SU-DHL-6 (cell line): ENCODE results near the gene MED29.

Source experiments
- H2AFZ ChIP-seq: fragments of 200-600 bp; sonication (generic); 2 replicates; pipeline ENCODE4 v1.6.1; 2014; ENCODE audit warnings: low read depth, mild to moderate bottlenecking, moderate library complexity, mixed read lengths, antibody characterized with exemption, low read length; ENCODE audit not compliant: severe bottlenecking
- H3F3A ChIP-seq: fragments of 200-600 bp; shearing (Covaris generic); 2 replicates; pipeline ENCODE4 v1.6.0; 2016; ENCODE audit warnings: antibody characterized with exemption, mild to moderate bottlenecking; ENCODE audit not compliant: insufficient read depth
- H3K27ac ChIP-seq: fragments of 200-600 bp; sonication (generic); 2 replicates; pipeline ENCODE4 v1.5.1; 2016; ENCODE audit warnings: low read depth, mild to moderate bottlenecking, low read length, moderate library complexity, mixed read lengths
- H3K27me3 ChIP-seq: fragments of 200-600 bp; sonication (generic), shearing (Covaris generic); 2 replicates; pipeline ENCODE4 v1.6.0; 2014; ENCODE audit warnings: mild to moderate bottlenecking, low read length
- H3K36me3 ChIP-seq: fragments of 200-600 bp; sonication (generic); 2 replicates; pipeline ENCODE4 v1.6.1; 2014; ENCODE audit warnings: mild to moderate bottlenecking, low read length, mixed read lengths
- H3K4me2 ChIP-seq: fragments of 300-600, 200-600 bp; shearing (Covaris generic), sonication (generic); 2 replicates; pipeline ENCODE4 v1.6.0; 2014; ENCODE audit warnings: low read length, low read depth, mild to moderate bottlenecking; ENCODE audit not compliant: poor library complexity, severe bottlenecking
- H3K4me3 ChIP-seq: fragments of 200-600 bp; sonication (generic); 2 replicates; pipeline ENCODE4 v1.5.1; 2014; ENCODE audit warnings: antibody characterized with exemption, low read length, mild to moderate bottlenecking, mixed read lengths; ENCODE audit not compliant: insufficient read depth, poor library complexity, severe bottlenecking
- H3K79me2 ChIP-seq: fragments of 200-600 bp; sonication (generic); 2 replicates; pipeline ENCODE4 v1.6.1; 2014; ENCODE audit warnings: mild to moderate bottlenecking, low read length, moderate library complexity; ENCODE audit not compliant: insufficient read depth
- H3K9ac ChIP-seq: fragments of 200-600 bp; sonication (generic); 2 replicates; pipeline ENCODE4 v1.7.0; 2014; ENCODE audit warnings: mild to moderate bottlenecking, low read length
- H3K9me2 ChIP-seq: fragments of 200-600 bp; sonication (generic); replicated peaks from 2 replicates; pipeline ENCODE4 v1.6.1; 2014; ENCODE audit warnings: low read length; ENCODE audit not compliant: insufficient read depth
- H3K9me3 ChIP-seq: fragments of 200-600 bp; sonication (generic); 2 replicates; pipeline ENCODE4 v1.6.1; 2014; ENCODE audit warnings: low read length, mixed read lengths; ENCODE audit not compliant: insufficient read depth
- H4K20me1 ChIP-seq: fragments of 200-600 bp; sonication (generic); 2 replicates; pipeline ENCODE4 v1.6.1; 2014; ENCODE audit warnings: low read depth, mild to moderate bottlenecking, antibody characterized with exemption, low read length, moderate library complexity, mixed read lengths
- CTCF ChIP-seq: fragments of 200-600 bp; sonication (generic); IDR thresholded peaks from one replicate; pipeline ENCODE4 v1.5.1; 2017; ENCODE audit warnings: antibody characterized with exemption, mild to moderate bottlenecking, low read length, moderate library complexity; ENCODE audit not compliant: insufficient read depth, poor library complexity, severe bottlenecking
- EZH2phosphoT487 ChIP-seq: fragments of 200-600 bp; sonication (generic), shearing (Covaris generic); conservative IDR thresholded peaks from 2 replicates; pipeline ENCODE4 v1.6.1; 2018; ENCODE audit warnings: mild to moderate bottlenecking, antibody characterized with exemption, low read length, moderate library complexity, mixed read lengths

MED29 gene

GRCh38 chr19:39428283-39429112 lies 37.3 kb downstream of the MED29 start:
- Histone ChIP-seq H3K27ac (no peak overlapping the region), H4K20me1 (peaks cover 3% of the 10 kb centered on the region; the same call in 1 of the 2 replicates), H3F3A (peaks cover 43% of the 10 kb centered on the region), H3K4me2 (no peak overlapping the region), H3K9me2 (no peaks in the 10 kb centered on the region), H3K79me2 (peaks cover 4% of the 10 kb centered on the region), H3K36me3 (peaks cover 12% of the 10 kb centered on the region), H3K9ac (no peak overlapping the region), H3K4me3 (no peak overlapping the region), H3K9me3 (no peaks in the 10 kb centered on the region), H2AFZ (no peak overlapping the region), H3K27me3 (no peaks in the 10 kb centered on the region)
- TF ChIP-seq CTCF (no peak), EZH2phosphoT487 (no peak)

GRCh38 chr19:39430675-39431593 lies 39.8 kb downstream of the MED29 start:
- Histone ChIP-seq H3K36me3 (peaks cover 25% of the 10 kb centered on the region), H3K9ac (no peak overlapping the region), H3F3A (peaks cover 55% of the 10 kb centered on the region), H3K79me2 (peaks cover 26% of the 10 kb centered on the region), H3K4me2 (no peak overlapping the region), H4K20me1 (peaks cover 16% of the 10 kb centered on the region), H3K9me3 (no peaks in the 10 kb centered on the region), H3K27me3 (no peaks in the 10 kb centered on the region), H2AFZ (no peak overlapping the region), H3K4me3 (no peak overlapping the region), H3K9me2 (no peaks in the 10 kb centered on the region), H3K27ac (0 out of 2 replicates have a peak overlapping the region, but pooled peaks have one; percentile 26)
- no peak for TF ChIP-seq EZH2phosphoT487
- no peak for TF ChIP-seq CTCF

GRCh38 chr19:39432677-39433025 lies 41.5 kb downstream of the MED29 start:
- H2AFZ ChIP-seq, result no peak overlapping the region
- TF ChIP-seq EZH2phosphoT487 (no peak), CTCF (no peak)
- no peak overlapping the region for H3K27ac ChIP-seq
- H3K36me3 ChIP-seq, result peaks cover 25% of the 10 kb centered on the region
- peaks cover 16% of the 10 kb centered on the region for H4K20me1 ChIP-seq
- H3K79me2 ChIP-seq, result peaks cover 26% of the 10 kb centered on the region
- no peaks in the 10 kb centered on the region for H3K27me3 ChIP-seq
- no peaks in the 10 kb centered on the region for H3K9me3 ChIP-seq
- H3K4me3 ChIP-seq, result no peak overlapping the region
- H3K9ac ChIP-seq, result no peak overlapping the region
- H3K4me2 ChIP-seq, result no peak overlapping the region
- peaks cover 46% of the 10 kb centered on the region for H3F3A ChIP-seq
- H3K9me2 ChIP-seq, result no peaks in the 10 kb centered on the region
